Fibroblast of villous mesenchyme (primary cell): ENCODE data around the gene ZNF565. TPM values are rescaled to one million over a fixed set of nuclear protein-coding genes. Genes with fewer than 3 reads are reported as not detected.

Source experiments
- DNase-seq: peaks from one replicate; pipeline ENCODE4 v3.0.0-alpha.2; 2010; ENCODE audit warnings: low read depth
- H3K4me3 ChIP-seq: 2 replicates; pipeline ENCODE4 v1.5.1; 2011; ENCODE audit warnings: low read depth, mild to moderate bottlenecking, low read length
- CTCF ChIP-seq: IDR thresholded peaks from 2 replicates; pipeline ENCODE4 v1.5.1; 2012; ENCODE audit warnings: low read depth, mild to moderate bottlenecking, low read length; ENCODE audit not compliant: insufficient read depth
- total RNA-seq: library from RNA; depleted of rRNA; stranded (reverse); fragments of >200 nt; gene quantifications from 2 replicates; pipeline ENCODE4 v1.2.3, GENCODE V29; 2012

Gene ZNF565
- total RNA-seq, 1 donor, result 4.3 TPM

GRCh38 chr19:36255316-36255715, 40.9 kb upstream of the ZNF565 start:
- no peak for TF ChIP-seq CTCF
- no peak overlapping the region for H3K4me3 ChIP-seq
- no peak for DNase-seq

- DNase-seq, result no peak
- TF ChIP-seq CTCF, result no peak
- H3K4me3 ChIP-seq, result no peak overlapping the region
Measured at GRCh38 chr19:36254848-36255247, 40.4 kb upstream of the ZNF565 start.

GRCh38 chr19:36252047-36252446, 37.6 kb upstream of the ZNF565 start:
- H3K4me3 ChIP-seq, result no peak overlapping the region
- no peak for TF ChIP-seq CTCF
- DNase-seq, result no peak

- no peak for TF ChIP-seq CTCF
- H3K4me3 ChIP-seq, result no peak overlapping the region
- no peak for DNase-seq
Measured at GRCh38 chr19:36246006-36246481, 31.6 kb upstream of the ZNF565 start.

GRCh38 chr19:36245210-36246005, 30.9 kb upstream of the ZNF565 start:
- no peak for TF ChIP-seq CTCF
- DNase-seq, result no peak
- peak overlapping the region; percentile 31 for H3K4me3 ChIP-seq

- no peak for DNase-seq
- no peak for TF ChIP-seq CTCF
- no peak overlapping the region for H3K4me3 ChIP-seq
Measured at GRCh38 chr19:36244066-36244465, 29.6 kb upstream of the ZNF565 start.

GRCh38 chr19:36236946-36237310, 22.5 kb upstream of the ZNF565 start:
- no peak for DNase-seq
- TF ChIP-seq CTCF, result no peak
- H3K4me3 ChIP-seq, result no peak overlapping the region
